GM19467 (cell line): Measurements from ENCODE around the gene SMIM27.

ENCODE experiments used
- ATAC-seq: cut with Tn5 transposase; IDR thresholded peaks from one replicate; pipeline ENCODE4 v1.9.1; 2021; ENCODE audit warnings: mild to moderate bottlenecking, moderate library complexity; ENCODE audit not compliant: unreplicated experiment

Gene SMIM27

GRCh38 chr9:32554107-32554506 is 2.0 kb downstream of the SMIM27 start:
- no peak for ATAC-seq

DNA sequence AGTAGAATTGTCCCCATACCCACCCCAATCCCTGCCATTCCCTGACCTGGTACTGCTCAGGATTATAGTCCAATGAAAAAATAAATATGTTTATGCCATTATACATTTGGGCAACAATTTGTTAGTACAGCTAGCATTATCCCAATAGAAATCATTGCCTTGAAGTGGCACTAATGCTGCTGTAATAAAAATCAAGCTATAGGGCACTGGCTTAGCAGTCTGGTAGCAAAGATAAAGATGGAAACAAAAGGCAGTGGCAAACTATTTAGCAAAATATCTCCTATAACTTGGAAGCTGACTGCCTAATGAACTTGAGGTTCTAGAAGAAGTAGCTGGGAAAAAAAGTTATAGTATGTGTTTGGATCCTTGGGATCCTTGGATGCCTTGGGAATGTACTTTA is 2.5 kb downstream of the SMIM27 start:
- no peak for ATAC-seq

DNA sequence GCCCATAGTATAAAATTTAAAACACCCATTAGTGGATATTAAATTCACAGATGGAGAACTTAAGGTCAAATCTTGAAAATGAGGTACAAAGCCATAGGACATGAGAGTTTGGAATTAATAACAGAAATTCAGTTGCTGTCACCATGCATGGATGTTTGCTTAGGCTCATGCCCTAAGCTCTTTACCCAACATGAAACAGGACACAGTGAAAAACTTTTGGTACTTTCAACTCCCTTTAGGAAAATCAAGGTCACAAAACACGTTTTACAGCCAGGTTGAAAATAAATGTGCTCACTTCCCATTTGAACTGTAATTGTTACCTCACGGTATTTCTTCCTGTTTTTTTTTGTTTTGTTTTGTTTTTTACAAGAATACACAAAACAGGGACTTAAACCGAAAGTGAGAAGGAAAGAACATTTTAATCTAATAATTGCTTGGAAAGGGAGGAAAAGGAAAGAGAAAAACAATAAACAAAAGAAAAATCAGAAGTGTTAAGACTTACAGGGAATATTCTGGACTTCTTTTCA is 6.3 kb downstream of the SMIM27 start:
- ATAC-seq = no peak

GRCh38 chr9:32565967-32566366 is 13.8 kb downstream of the SMIM27 start:
- no peak for ATAC-seq

- ATAC-seq = no peak
Measured at GRCh38 chr9:32566770-32567169, 14.6 kb downstream of the SMIM27 start.

- no peak for ATAC-seq
Measured at GRCh38 chr9:32570262-32570661, 18.1 kb downstream of the SMIM27 start.

- peak; percentile 90 for ATAC-seq
Measured at GRCh38 chr9:32571969-32572899, 20.1 kb downstream of the SMIM27 start.

DNA sequence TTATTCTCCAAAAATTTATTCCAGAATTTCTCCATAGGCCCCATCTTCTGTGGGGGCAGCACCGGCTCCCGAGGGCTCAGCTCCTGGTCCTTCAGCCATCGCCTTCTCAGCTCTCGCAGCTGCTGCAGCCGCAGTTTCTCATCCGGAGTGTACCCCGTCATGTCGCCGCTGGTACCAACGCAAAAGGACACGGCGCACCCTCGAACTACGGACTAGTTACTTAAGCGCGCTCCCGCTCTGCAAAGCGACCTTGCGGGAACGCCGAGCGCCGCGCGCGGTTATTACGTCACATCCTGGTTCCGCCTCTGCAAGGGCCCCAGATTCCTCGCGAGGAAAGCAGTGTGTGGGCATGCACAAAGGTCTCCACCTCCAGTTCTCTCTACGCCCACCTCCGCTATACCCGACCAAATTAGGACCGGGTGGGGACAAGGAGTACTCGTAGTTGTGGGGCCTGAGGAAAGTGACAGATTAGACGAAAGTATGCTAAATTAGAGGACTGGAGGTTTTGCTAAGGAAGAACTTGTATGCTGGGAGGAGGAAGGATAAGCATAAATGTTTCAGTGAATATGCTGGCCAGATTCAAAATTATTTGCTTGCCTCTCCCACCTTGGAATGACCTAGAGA is 20.9 kb downstream of the SMIM27 start, which contains the start of gene NDUFB6:
Gene NDUFB6 (minus strand): TSS at position 260 of the 624 bp plus-strand sequence. CDS start 99 bp downstream, at position 161.
- ATAC-seq = peak; percentile 89

DNA sequence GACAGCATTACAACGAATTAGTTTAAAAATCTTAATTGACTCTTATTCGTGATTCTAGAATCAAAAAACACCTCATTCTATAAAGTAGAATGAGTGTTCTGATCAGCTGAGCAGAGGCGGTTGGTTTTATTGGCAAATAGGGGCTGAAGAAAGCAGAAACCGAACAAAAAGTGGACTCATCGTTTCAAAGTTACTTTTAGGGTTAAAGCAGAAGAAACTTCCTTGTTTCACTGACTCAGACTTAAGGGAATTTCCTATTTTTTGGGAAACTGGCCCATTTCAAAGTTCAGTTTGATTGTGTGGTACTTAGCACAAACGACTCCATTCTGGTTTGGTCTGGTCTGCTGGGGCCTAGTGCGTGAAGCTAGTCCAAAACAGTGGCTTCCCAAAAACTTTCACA is 21.7 kb downstream of the SMIM27 start:
- ATAC-seq = no peak

DNA sequence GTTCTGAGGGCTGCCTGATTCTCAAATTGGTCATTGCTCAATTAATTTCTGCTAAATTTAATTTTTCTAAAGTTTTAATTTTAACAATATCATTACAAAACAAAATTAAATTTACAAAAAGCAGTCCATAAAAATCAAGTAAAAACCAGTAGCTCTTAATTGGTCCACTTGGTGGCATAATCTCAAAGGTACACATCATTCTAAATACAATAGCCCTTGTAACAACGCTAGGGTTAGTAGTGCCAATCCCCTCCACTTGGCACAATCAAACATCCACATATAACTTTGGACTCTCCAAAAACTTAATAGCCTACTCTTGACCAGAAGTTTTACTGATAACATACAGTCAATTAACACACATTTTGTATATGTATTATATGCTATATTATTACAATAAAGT is 22.7 kb downstream of the SMIM27 start:
- no peak for ATAC-seq

DNA sequence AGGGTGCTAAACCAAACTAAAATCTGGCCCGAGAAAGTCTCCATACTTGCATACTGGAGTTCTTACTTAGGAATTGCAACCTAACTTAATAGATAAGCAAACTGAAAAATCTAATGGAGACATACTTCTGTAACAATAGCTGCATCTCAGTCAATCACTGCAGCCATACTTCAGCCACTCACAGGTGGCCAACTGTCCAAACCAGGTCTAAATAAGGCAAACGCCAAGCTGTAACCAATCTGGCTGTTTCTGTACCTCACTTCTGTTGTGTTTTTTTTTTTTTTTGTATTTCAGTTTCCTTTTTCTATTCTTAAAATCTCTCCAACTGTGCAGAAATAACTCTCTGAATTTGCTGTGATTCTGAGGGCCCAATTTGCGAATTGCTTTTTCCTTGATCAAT is 25.2 kb downstream of the SMIM27 start:
- no peak for ATAC-seq

DNA sequence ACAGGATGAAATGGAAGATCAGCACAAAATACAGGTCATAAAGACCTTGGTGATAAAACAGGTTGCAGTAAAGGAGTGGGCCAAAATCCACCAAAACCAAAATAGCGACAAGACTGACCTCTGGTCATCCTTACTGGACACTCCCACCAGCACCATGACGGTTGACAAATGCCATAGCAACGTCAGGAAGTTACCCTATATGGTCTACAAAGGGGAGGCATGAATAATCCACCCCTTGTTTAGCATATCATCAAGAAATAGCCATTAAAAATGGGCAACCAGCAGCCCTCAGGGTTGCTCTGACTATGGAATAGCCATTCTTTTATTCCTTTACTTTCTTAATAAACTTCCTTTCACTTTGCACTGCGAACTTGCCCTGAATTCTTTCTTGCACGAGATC is 26.8 kb downstream of the SMIM27 start:
- no peak for ATAC-seq

DNA sequence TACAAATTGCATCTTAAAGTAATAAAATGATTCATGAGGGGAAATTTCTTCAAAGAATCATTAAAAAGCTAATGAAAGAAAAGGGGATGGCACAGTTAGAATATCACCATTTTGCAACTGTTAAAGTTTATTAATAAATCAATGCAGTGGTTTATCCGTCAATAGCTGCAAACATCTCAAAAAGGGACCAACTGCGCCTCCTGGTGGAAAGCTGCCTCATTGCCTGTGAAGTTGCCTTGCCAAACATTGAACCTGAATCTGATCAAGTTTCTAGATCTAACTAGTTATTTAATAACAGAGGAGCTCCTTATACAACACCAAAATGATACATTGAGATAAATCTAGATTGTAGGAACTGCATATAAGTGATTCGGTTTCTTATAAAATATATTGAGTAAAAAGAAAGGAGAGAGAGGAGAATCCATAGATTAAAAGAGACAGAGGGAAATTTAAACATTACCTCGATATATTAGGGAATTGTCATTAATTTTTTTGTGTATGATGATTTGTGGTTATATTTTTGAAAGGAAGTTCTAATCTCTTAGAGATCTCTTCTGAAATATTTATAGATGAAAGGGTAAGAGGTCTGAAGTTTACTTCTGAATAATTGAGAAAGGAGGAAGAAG is 27.7 kb downstream of the SMIM27 start:
- peak; percentile 50 for ATAC-seq

DNA sequence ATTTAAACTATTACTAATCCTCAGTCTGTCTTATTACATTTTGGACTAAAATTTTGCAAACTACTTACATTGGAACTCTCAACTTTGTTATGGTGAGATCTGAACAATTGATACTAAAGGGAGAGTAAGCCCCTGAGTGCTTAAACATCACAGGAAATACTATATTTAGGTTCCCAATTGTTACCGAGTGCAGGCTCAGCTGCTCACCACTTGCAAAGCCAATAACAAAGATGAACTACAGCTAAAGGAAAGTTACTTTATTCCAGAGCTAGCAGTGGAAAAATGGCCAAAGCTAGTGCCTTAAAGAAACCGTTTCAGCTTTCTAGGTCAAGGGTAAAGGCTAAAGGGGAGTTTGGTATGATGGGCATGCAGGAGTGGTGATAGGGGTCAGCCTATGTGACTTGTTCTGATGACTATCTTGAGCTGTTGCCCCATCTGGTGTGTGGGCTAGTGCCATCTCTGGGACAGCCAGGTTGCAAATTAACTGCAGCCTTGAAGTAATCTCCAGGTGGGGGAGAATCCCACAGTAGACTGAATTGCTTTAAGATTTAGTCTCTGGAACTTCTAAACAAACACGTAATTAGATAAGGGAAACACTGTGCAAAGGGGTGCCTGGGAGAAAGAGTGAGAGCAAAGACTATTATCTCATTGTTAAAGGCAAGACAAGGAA is 28.6 kb downstream of the SMIM27 start:
- ATAC-seq = no peak

DNA sequence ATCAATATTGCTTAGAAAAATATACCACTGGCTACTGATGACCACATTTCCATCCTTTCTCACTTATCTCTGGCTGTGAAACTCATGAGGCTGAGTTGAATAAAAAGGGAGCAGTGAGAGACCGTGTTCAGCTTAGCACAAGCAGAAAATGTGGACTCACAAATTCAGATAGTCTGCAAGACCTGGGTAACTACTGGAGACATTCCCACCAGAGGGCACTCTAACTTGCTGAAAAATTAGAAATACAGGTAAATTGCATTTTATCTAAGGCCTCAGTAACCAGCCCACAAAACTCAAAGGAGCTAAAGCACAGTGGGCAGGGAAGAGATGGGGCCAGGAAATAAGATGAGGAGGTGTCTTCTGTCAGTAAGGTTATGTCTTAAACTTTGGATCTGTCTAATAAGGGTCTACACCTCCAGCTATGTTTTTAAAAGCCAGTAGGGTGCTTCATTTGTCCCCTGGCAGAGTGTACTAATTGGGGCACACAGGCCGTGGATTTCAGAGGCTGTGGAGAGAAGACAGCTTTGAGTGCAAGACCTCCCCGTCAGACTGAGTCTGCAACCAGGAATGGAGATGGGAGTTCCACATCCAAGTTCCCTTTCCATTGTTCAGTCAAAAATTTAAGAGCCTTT is 29.5 kb downstream of the SMIM27 start:
- no peak for ATAC-seq

DNA sequence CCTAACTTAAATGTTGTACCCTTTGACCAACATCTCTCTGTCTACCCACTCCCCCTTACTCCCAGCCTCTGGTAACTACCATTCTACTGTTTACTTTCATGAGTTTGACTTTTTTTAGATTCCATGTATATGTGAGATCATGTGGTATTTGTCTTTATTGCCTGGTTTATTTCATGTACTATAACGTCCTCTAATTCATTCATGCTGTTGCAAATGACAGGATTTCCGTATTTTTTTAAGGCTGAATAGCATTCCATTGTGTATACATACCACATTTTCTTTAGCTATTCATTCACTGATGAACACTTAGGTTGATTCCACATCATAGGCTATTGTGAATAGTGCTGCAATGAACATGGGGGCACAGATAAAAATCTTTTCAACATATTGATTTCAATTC is 32.7 kb downstream of the SMIM27 start:
- ATAC-seq = no peak

DNA sequence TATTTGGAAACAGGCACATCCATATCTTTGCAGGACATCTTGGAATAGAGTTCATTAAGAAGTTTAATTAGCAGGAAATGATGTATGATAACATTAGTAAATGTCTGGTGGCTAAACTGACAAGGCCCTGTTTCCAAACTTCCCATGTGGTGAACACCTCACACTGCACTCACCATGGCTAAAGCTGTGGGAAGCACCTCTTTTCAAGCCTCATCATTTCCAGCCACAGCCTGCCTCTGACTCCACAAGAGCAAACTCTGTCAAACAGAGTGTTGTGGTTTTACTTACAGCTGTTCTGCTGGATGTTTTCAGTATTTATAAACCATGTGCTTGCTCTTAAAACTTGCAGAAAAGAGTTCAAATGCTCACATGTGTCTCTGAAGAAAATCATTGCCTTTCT is 35.8 kb downstream of the SMIM27 start:
- no peak for ATAC-seq

DNA sequence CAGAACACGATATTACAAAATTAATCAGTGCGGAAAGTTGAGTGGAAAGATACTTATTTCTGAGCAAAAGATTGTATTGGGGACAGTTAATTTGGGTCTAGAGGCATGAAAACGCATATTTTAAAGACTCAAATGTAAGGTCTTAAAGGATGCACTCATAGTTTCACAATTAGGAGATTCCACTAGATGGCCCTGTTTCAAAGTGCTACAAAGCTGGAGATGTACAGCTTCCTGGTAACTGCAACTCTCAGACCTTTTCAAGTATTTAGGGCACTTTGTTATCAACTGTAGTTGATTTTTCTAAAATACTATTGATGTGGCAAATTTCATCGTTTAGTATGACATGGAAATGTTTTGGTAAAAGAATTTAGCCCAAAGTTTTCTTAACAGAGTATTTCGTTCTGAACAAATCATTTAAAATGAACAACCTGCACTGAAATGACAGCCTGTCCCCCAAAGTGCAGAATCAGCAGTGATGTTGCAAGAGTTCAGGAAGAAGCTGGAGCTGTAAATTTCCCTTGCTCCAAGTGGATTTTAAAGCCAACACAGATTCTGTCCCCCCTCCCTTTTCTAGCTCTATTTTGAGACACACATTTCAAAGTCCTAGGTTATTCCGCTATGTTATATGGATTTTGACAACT is 37.1 kb downstream of the SMIM27 start:
- peak; percentile 69 for ATAC-seq

DNA sequence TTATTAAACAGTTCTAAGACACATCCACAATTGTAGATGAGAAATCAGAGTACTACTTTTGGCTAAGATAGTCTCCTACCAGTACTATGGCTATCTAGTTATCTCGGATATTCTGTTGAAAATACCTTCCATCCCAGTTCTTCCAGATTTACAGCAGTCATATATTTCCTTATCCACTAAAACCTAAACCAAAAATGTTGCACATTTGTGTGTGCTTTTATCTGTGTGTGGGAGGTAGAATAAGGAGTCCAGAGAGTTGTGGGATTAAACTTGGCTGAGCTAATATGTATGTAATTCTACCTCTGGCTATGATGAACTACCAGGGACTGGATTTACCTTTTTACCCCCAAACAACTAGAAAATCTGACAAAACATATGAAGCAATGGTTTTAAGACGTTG is 38.3 kb downstream of the SMIM27 start:
- ATAC-seq = no peak

DNA sequence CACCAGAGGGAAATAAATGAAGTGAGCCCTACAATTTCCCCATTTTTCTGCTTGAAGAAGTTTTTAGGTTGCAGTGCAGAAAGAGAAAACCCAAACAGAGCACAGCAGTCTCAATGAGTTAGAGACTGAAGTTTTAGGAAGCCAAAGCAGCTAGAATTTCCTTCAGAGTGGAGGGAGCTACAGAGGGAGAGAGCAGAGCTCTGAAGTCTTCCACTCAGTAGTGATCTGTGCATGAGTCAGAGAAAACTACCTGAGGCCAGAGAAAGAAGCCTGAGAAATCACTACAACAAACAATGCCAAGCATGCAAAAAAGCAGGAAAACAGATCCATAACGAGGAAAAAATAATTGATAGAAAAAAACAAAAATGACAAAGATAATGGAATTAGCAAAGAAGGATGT is 38.8 kb downstream of the SMIM27 start:
- no peak for ATAC-seq
